ENCODE data around the gene OR2V2.

- TF ChIP-seq CTCF (conservative IDR thresholded peaks at IDR 0.05; ENCODE audit: low read length) (no peak), EZH2phosphoT487 (IDR thresholded peaks at IDR 0.05; ENCODE audit: borderline replicate concordance) (no peak)
Measured at GRCh38 chr5:181197326-181197951, 50.1 kb downstream of the OR2V2 start.

Data from Loucy (cell line).